ENCODE results near the gene DUSP9.

DUSP9 gene

GRCh38 chrX:153688911-153689590, 42.0 kb downstream of the DUSP9 start:
- no peak for TF ChIP-seq CTCF (IDR thresholded peaks at IDR 0.05)

- TF ChIP-seq CTCF (IDR thresholded peaks at IDR 0.05), result no peak
Observed at GRCh38 chrX:153689654-153690465, 42.9 kb downstream of the DUSP9 start.

GRCh38 chrX:153690466-153690865, 43.5 kb downstream of the DUSP9 start:
- TF ChIP-seq CTCF (IDR thresholded peaks at IDR 0.05), result no peak

- no peak for TF ChIP-seq CTCF (IDR thresholded peaks at IDR 0.05)
Observed at GRCh38 chrX:153692003-153692402, 45.0 kb downstream of the DUSP9 start.

- TF ChIP-seq CTCF (IDR thresholded peaks at IDR 0.05), result no peak
Observed at GRCh38 chrX:153692611-153693156, 45.7 kb downstream of the DUSP9 start.

- TF ChIP-seq CTCF (IDR thresholded peaks at IDR 0.05), result no peak
Observed at GRCh38 chrX:153693216-153694086, 46.4 kb downstream of the DUSP9 start.

- no peak for TF ChIP-seq CTCF (IDR thresholded peaks at IDR 0.05)
Observed at GRCh38 chrX:153694687-153695270, 47.8 kb downstream of the DUSP9 start.
